ENCODE data around the gene SLC19A1.

DNA sequence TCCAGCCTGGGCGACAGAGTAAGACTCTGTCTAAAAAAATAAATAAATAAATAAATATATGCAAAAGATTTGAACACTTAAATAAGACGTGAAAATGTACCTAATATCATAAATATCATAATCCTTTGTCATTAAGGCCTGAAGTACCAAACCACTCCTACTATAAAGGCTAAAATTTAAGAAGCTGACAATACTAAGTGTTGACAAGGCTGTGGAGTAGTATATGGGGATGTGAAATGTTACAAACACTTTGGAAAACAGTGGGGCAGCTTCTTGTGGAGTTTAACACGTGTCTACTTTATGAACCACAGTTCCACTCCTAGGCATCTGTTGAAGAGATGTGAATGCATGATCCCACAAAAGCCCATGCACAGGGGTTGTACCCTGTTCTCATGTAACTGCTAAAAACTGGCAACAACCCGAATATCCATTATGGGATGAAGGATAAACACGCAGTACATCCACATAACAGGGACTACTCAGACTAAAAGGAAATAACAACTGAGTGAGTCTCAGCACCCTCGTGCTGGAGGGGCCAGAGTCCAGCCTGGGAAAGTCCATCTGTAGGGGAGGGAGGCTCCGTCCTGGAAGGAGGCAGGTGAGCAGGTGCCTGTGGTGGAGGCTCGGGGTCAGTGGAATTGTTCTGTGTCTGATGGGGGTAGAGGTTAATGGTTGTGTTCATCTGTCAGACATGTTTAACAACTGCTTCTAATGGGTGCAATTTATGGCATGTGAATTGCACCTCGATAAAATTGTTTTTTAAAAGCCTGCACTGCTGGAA lies 6.7 kb upstream of the SLC19A1 start:
- TF ChIP-seq, protein P1, sequence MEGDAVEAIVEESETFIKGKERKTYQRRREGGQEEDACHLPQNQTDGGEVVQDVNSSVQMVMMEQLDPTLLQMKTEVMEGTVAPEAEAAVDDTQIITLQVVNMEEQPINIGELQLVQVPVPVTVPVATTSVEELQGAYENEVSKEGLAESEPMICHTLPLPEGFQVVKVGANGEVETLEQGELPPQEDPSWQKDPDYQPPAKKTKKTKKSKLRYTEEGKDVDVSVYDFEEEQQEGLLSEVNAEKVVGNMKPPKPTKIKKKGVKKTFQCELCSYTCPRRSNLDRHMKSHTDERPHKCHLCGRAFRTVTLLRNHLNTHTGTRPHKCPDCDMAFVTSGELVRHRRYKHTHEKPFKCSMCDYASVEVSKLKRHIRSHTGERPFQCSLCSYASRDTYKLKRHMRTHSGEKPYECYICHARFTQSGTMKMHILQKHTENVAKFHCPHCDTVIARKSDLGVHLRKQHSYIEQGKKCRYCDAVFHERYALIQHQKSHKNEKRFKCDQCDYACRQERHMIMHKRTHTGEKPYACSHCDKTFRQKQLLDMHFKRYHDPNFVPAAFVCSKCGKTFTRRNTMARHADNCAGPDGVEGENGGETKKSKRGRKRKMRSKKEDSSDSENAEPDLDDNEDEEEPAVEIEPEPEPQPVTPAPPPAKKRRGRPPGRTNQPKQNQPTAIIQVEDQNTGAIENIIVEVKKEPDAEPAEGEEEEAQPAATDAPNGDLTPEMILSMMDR (IDR thresholded peaks at IDR 0.05; ENCODE audit: low read depth, low read length, missing input control): no peak
- TF ChIP-seq RXRA (IDR thresholded peaks at IDR 0.05): no peak
- TF ChIP-seq FOXA1 (IDR thresholded peaks at IDR 0.05): no peak
